HG02870 (cell line): ENCODE data around the gene ABCA9.
"Not testable (repeated sequence)": the region's sequence is repeated elsewhere in the genome, so short reads cannot be mapped to it uniquely, and the experiment has no call there.

Experiments used
- ATAC-seq: cut with Tn5 transposase; IDR thresholded peaks from one replicate; pipeline ENCODE4 v1.9.1; 2021; ENCODE audit warnings: mild to moderate bottlenecking, moderate library complexity; ENCODE audit not compliant: unreplicated experiment

Gene ABCA9

DNA sequence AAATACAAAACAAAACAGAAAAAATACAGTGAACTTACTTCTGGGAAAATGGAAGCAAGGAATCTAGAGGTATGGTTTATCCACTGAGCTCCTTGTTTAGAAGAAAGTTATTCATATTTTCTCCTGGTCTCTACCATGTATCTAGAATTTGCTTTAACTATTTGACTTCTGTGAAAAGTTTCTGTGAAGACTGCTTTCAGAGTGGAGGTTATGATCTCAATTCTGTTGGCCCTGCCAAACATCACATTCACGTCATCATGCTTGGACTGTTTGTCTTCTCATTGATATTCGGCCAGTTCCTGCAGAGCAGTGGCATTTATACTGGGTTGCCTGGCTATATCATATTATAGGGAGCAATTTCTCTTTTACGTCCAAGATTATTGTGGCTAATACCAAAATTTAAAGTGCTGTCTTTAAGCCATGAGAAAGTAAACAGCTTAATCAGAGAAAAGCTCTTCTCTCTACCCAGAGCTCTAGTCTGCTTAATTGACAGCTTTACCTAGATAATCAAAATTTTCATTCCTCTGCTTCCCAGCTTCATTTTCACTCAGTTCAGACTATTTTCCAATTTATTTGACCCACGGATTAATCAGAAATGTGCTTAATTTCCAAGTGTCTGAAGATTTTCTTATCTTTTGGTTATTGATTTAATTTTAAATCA, 105.4 kb downstream of the ABCA9 start, which contains the start of gene ABCA8:
TSS of gene ABCA8 (minus strand) at position 212 of the 661 bp plus-strand sequence. CDS start 13,358 bp downstream, outside the sequence.
- no peak for ATAC-seq

DNA sequence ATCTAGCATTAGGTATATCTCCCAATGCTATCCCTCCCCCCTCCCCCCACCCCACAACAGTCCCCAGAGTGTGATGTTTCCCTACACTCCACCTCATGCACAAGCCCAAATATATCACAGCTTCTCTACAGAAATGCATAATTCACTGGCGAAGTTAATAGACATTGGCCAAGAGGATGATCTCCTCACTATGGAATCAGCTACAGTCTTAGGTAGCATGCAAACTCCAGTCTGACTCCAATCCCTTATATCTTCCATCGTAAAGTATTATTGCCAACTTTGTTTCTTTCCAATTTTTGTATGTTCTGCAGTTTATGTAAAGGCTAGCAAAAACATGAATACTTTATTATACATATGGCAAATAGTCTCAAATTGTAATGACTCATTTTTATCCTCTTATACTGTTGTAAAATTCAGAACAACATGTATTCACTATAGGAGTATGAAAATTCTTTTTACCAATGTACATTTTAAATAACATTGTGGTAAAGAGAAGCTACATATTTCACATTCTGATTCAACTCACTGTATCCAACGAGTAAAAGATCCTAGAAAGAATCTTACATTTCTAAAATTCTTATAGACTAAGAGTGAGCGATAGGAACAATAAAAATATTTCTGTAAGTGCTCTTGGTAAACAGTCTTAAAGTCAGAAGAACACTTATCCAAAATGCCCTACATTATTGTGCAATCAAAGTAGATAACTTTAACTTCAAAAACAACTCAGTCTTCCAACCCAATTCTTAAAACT, 106.4 kb downstream of the ABCA9 start:
- ATAC-seq: no peak

DNA sequence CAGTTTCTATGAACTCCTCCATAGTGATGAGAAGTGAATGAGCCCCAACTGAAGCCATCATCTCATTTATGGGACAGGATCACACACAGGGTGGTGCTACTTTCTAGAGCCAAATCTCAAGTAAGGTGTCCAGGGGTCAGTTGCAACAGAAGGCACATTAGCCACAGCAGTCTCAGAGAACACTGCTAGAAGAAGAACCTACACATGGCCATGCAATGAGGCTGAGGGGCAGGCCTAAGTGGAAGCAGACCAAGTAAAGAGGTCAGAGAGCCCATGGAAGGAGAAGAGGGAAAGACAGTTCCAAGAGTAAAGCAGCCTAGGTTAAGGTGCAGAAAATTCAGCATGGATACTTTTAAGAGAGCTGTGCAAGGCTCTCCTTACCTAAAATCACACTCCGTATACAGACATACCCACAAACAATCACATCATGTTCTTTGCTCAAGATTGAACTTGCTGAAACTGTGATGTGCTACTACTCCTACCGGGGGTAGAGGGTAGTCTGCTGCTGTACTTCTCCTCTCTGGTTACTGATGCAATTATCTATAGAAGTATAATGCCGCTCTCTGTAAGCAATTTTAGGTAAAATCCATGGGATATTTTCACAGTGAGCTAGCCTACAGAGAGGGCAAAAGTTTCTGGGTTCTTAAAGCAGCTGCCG, 107.3 kb downstream of the ABCA9 start:
- no peak for ATAC-seq

DNA sequence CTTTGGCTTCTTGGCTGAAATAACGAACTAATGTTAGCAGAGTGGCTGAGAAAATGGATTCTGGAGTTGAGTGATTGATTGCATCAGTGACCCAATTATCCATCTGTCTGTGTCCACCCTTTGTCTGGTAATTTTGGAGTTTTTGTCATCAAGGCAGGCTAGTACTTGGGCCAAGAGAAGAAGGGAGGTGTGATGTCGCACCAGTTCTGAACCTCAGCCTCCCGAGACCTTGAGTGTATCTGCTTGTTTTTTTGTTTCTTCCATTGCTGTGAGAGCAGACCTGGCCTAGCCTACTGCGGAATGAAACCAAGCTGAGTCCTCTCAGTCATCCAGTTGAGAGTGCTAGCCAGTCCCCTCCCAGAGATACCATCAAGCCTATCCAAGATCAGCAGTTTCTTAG, 110.0 kb downstream of the ABCA9 start:
- ATAC-seq: no peak

DNA sequence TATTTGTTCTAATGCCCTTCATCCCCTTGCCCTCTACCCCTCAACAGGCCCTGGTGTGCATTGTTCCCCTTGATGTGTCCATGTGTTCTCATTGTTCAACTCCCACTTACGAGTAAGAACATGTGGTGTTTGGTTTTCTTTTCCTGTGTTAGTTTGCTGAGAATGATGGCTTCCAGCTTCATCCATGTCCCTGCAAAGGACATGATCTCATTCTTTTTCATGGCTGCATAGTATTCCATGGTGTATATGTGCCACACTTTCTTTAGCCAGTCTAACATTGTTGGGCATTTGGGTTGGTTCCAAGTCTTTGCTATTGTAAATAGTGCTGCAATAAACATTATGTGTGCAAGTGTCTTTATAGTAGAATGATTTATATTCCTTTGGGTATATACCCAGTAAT, 112.9 kb downstream of the ABCA9 start:
- ATAC-seq: not testable (repeated sequence)

DNA sequence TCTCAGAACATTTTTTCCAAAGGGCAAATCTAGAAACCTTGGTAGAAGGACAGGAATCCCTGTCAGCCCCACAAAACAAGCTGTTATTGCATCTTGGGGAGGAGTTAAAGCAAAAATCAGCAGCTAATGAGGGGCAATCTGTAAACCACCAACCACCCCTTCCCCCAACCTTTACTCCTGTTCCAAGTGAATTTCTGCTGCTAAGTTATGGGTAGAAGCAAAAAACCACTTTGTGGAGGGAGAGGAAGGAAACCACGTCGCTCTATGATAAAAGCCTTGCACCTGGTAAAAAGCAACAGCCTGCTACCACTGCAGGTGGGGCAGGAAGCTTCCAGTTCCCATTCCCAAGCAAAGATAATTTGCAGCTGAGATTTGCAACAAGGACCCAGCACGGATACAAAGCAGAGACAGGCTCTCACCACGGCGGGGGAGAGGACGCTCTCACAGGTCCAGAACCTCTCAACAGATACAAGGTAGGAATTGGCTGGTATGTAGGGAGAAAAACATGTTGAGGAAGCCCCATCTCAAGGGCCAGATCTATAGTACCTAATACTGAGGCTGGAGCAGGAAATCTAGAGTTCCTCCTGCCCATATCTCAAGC, 116.2 kb downstream of the ABCA9 start:
- no peak for ATAC-seq

DNA sequence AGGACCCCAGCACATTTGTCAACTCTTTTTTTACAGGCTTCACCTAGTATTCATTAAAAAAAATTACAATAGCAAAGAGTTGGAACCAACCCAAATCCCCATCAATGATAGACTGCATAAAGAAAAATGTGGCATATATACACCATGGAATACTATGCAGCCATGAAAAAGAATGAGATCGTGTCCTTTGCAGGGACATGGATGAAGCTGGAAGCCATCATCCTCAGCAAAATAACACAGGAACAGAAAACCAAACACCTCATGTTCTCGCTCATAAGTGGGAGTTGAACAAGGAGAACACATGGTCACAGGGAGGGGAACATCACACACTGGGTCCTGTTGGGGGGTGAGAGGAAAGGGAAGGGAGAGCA, 116.9 kb downstream of the ABCA9 start:
- not testable (repeated sequence) for ATAC-seq

DNA sequence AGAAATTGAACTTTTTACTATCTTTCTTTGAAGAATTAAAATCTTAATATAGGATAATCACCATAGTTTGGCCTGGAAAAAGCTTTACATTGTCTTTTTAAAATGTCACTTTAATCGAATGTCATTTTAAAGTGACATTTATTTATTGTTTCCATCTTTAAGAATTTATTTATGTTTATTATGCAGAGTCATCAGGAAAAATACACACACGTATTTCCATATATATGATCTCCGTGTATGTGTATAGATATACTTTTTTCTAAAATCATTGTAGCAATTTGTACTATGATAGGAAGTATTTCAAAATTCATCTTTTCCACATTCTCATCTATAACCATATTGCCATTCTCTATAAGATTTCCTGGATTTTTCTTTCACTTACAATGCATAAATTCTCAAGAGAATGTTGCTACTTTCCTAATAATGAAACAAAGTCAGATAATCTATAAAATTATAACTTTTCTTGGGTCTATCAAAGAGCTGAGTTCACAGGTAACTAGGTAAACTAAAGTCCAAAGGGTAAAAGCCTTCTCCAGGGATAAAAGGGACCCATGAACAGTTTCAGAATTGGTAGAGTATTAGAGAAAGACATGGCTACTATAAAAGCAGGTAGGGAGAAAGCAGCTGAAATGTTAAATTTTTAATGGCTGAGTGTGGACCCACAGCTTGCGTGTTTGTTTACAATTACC, 117.5 kb downstream of the ABCA9 start:
- no peak for ATAC-seq

DNA sequence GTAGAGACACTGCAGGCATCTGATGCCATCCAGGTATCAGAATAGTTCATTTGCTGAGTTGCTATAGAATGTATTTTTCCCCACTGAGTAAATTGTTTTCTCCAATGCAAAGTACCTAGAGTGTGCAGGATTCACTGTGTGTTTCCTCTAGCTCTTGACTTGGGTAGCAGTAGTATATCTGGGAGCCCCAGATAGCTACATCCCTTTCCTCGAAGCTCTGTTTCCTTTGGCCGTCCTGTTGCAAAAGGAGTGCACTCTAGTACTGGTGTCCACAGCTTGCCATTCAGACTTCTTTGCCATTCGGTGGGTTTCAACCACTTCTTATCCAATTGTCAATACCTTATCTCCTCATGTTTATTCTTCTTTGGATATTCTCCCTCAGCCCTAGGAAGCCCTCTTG, 118.3 kb downstream of the ABCA9 start:
- ATAC-seq: no peak

DNA sequence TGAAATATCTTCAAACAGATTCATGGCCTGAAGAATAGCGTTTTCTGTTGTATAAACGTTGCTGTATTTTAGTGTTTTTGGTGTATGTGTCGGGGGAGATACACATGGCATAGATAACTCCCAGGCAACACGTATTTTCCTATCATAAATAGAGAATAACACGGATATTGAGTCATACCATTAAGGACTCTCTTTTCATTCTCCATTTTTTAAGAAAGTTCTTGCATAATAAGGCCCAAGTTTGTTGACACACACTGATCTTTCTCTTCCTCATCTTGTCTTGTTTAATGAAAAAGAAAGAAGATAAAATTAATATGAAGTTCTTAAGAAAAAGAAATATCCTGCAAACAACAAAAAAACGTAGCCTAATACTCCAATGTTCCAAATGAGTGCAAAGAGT, 119.0 kb downstream of the ABCA9 start:
- no peak for ATAC-seq

DNA sequence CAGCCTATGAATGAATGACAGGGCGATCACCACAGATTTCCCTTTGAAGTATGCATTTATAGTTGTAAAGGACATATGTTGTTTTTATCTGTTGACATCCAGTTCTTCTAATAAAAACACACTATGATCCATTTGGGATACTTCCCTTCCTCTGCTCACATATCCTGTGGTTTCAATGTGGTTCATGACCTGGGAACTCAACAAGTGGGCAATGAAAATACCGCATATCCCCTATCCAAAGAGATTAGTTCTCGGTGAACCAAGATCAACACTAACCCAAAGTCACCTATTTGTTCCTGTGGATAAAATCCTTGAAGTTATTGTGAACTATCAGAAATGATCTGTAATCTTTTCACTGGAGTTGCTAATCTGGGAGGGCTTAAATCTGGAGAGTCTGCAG, 121.5 kb downstream of the ABCA9 start:
- no peak for ATAC-seq

DNA sequence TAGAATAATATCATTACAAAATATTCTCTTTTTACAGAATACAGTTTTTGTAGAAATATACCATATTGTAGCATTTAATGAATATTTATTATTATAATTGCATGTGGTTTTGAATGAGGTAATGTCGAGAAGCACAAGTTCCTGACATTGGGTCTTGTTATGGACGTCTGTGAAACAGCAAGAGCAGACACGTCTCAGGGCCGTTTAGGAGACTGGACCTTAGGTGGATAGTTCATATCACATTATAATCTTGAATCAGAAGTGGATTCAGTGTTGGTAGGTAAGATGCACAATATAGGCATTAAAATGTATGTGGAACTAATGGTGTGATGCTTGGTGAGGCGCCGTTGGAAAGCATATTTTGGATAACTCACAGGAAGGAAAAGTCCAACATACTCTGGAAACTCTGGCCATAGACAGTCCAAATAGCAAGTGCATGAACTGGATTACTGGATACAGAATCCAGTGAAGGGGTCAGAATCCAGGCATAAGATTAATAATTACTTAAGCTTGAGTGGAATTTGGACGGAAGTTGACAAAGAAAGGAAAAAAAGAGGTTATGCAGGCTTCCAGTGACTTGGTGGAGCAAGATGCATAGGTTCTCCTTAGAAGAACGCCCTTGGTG, 122.7 kb downstream of the ABCA9 start:
- no peak for ATAC-seq

DNA sequence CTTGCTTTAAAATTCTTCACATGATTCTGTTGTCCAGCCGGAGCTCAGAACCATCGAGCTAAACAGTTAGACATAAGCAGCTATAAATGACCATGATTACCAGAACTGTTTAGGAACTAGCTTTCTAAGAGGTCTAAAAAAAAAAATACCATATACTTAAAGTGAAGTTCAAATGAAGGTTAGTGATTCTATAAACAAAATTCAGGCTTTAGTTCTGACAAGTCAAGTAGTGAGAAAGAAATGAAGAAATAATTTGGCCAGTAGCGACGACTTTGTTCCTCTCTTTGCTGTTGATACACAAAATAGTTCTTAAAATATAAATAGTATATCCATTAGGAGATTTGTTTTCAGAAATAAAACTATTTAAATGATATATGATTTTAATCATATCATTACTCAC, 133.2 kb downstream of the ABCA9 start:
- ATAC-seq: no peak

DNA sequence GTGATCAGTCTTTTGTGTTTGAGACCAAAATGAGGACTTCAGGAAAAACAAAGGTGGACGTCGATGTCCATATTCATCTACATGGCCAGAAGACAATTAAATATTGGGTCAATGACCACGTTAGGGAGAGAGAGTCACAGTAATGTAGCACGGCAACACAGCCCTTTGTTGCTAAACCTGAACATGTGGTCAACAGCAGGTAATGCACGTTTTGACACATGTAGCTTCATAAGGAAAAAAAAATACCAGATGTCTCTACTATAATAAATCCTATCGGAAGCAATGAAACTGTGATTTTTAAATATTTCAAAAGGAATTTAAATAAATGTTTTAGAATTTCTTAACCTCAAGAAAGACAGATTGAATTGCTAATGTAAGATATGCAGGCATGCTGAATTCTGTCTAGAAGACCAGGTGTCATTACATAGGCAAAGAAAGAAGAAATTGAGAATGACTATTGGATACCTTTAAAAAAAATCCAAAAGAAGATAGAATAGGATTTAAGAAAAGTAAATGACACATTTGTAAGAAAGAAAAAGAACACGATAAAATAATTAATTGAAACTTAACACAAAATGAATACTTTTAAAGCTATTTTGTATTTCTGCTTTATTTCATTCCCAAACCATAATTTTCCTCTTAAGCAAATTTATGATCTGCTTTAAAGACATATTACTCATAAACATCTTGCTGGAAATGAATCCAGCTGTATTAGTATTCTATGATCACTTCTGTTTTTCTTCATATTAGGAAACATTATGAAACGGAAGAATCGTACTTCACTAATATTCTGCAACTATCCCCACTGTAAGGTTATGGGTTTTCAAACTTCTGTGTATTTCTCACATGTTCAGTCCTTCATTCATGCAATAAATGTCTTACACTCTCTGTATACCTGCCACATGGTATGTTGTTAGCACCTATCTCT, 135.7 kb downstream of the ABCA9 start:
- ATAC-seq: no peak
